H9 (cell line): ENCODE data around the gene ITPR1. TPM values are rescaled to one million over a fixed set of nuclear protein-coding genes. Genes with fewer than 3 reads are reported as not detected.

Experiments
- DNase-seq: peaks from one replicate; pipeline ENCODE4 v3.0.0-alpha.2; 2017
- H2AFZ ChIP-seq: one replicate; pipeline ENCODE4 v1.6.1; 2013; ENCODE audit warnings: mild to moderate bottlenecking, low read length, control low read depth, moderate library complexity
- H2AK5ac ChIP-seq: 2 replicates; pipeline ENCODE4 v1.6.1; 2013; ENCODE audit warnings: low read length, control low read depth, mixed read lengths; ENCODE audit not compliant: insufficient read length
- H2BK120ac ChIP-seq: one replicate; pipeline ENCODE4 v1.6.1; 2013; ENCODE audit warnings: low read depth, mild to moderate bottlenecking, low read length, control low read depth, inconsistent platforms; ENCODE audit not compliant: poor library complexity, severe bottlenecking
- H2BK12ac ChIP-seq: 2 replicates; pipeline ENCODE4 v1.6.1; 2013; ENCODE audit warnings: low read length, control low read depth, mixed read lengths, low read depth; ENCODE audit not compliant: insufficient read length
- H2BK15ac ChIP-seq: 2 replicates; pipeline ENCODE4 v1.6.1; 2013; ENCODE audit warnings: low read depth, low read length, control low read depth
- H2BK20ac ChIP-seq: one replicate; pipeline ENCODE4 v1.6.1; 2013; ENCODE audit warnings: low read depth, mild to moderate bottlenecking, low read length, control low read depth, inconsistent platforms; ENCODE audit not compliant: poor library complexity, severe bottlenecking
- H2BK5ac ChIP-seq: 2 replicates; pipeline ENCODE4 v1.6.1; 2013; ENCODE audit warnings: low read length, control low read depth, mixed read lengths; ENCODE audit not compliant: insufficient read length
- H3K14ac ChIP-seq: 2 replicates; pipeline ENCODE4 v1.6.1; 2013; ENCODE audit warnings: low read length, control low read depth; ENCODE audit not compliant: insufficient read depth
- H3K18ac ChIP-seq: 2 replicates; pipeline ENCODE4 v1.6.1; 2013; ENCODE audit warnings: low read depth, mild to moderate bottlenecking, mixed read lengths, low read length, control low read depth; ENCODE audit not compliant: insufficient read length
- H3K23ac ChIP-seq: 2 replicates; pipeline ENCODE4 v1.6.1; 2013; ENCODE audit warnings: low read length, control low read depth, mixed read lengths, low read depth; ENCODE audit not compliant: insufficient read length
- H3K23me2 ChIP-seq: 2 replicates; pipeline ENCODE4 v1.6.1; 2013; ENCODE audit warnings: low read depth, mild to moderate bottlenecking, mixed read lengths, low read length, control low read depth; ENCODE audit not compliant: insufficient read length, poor library complexity, severe bottlenecking
- H3K27ac ChIP-seq: 2 replicates; pipeline ENCODE4 v1.5.1; 2013; ENCODE audit warnings: low read length, control low read depth, mixed read lengths, low read depth; ENCODE audit not compliant: insufficient read length
- H3K27me3 ChIP-seq: 2 replicates; pipeline ENCODE4 v1.6.1; 2013; ENCODE audit warnings: low read length, control low read depth, inconsistent platforms; ENCODE audit not compliant: insufficient read depth
- H3K4ac ChIP-seq: 2 replicates; pipeline ENCODE4 v1.6.1; 2013; ENCODE audit warnings: low read depth, mild to moderate bottlenecking, control low read depth, inconsistent platforms, low read length, moderate library complexity
- H3K4me1 ChIP-seq: 2 replicates; pipeline ENCODE4 v1.6.1; 2013; ENCODE audit warnings: low read length, control low read depth, inconsistent platforms; ENCODE audit not compliant: insufficient read depth
- H3K4me2 ChIP-seq: 2 replicates; pipeline ENCODE4 v1.6.1; 2013; ENCODE audit warnings: low read length, control low read depth, mixed read lengths; ENCODE audit not compliant: insufficient read length, insufficient read depth
- H3K56ac ChIP-seq: 2 replicates; pipeline ENCODE4 v1.6.1; 2013; ENCODE audit warnings: low read depth, mild to moderate bottlenecking, mixed read lengths, low read length, control low read depth; ENCODE audit not compliant: insufficient read length
- H3K79me1 ChIP-seq: 2 replicates; pipeline ENCODE4 v1.6.1; 2013; ENCODE audit warnings: low read depth, mild to moderate bottlenecking, moderate library complexity, low read length, control low read depth, inconsistent platforms; ENCODE audit not compliant: insufficient read depth, poor library complexity, severe bottlenecking
- H3K79me2 ChIP-seq: 2 replicates; pipeline ENCODE4 v1.6.1; 2013; ENCODE audit warnings: low read length, control low read depth, inconsistent platforms; ENCODE audit not compliant: insufficient read depth
- H3K9ac ChIP-seq: 2 replicates; pipeline ENCODE4 v1.6.1; 2013; ENCODE audit warnings: low read length, control low read depth, mixed read lengths; ENCODE audit not compliant: insufficient read length; ENCODE audit errors: extremely low read depth
- H3K9me3 ChIP-seq: one replicate; pipeline ENCODE4 v1.6.1; 2013; ENCODE audit warnings: low read depth, low read length, inconsistent platforms; ENCODE audit not compliant: control insufficient read depth
- H3T11ph ChIP-seq: one replicate; pipeline ENCODE4 v1.6.1; 2013; ENCODE audit warnings: mild to moderate bottlenecking, low read length, control low read depth, inconsistent platforms
- H4K20me1 ChIP-seq: one replicate; pipeline ENCODE4 v1.6.1; 2013; ENCODE audit not compliant: control insufficient read depth, insufficient read length, insufficient read depth
- H4K5ac ChIP-seq: 2 replicates; pipeline ENCODE4 v1.6.1; 2013; ENCODE audit warnings: low read depth, mild to moderate bottlenecking, mixed read lengths, low read length, control low read depth; ENCODE audit not compliant: insufficient read length
- H4K8ac ChIP-seq: replicated peaks from 2 replicates; pipeline ENCODE4 v1.6.1; 2013; ENCODE audit warnings: low read length, control low read depth, mixed read lengths, low read depth; ENCODE audit not compliant: insufficient read length
- H4K91ac ChIP-seq: 2 replicates; pipeline ENCODE4 v1.6.1; 2013; ENCODE audit warnings: low read depth, mild to moderate bottlenecking, moderate library complexity, mixed read lengths, low read length, control low read depth; ENCODE audit not compliant: insufficient read length
- H3K27ac Mint-ChIP-seq, 3 experiments: 2 replicates in 2 of 3; 3 replicates in 1 of 3; pipeline ENCODE4 v1.8.0; 2020 to 2021; ENCODE audit warnings: mixed read lengths in 3 of 3, mild to moderate bottlenecking in 1 of 3, moderate library complexity in 1 of 3
- H3K27me3 Mint-ChIP-seq: 2 replicates; pipeline ENCODE4 v1.8.0; 2021; ENCODE audit warnings: low read depth, mild to moderate bottlenecking, moderate library complexity, mixed read lengths
- H3K36me3 Mint-ChIP-seq, 3 experiments: 2 replicates in 2 of 3; 3 replicates in 1 of 3; pipeline ENCODE4 v1.8.0; 2020 to 2021; ENCODE audit warnings: low read depth in 3 of 3, mixed read lengths in 3 of 3; ENCODE audit not compliant: insufficient read depth in 1 of 3
- H3K4me1 Mint-ChIP-seq, 2 experiments: 2 replicates each; pipeline ENCODE4 v1.8.0; 2020; ENCODE audit warnings: mixed read lengths in 2 of 2
- H3K4me3 Mint-ChIP-seq, 2 experiments: 2 replicates in 1 of 2; 3 replicates in 1 of 2; pipeline ENCODE4 v1.8.0; 2020 to 2021; ENCODE audit warnings: mild to moderate bottlenecking in 2 of 2, mixed read lengths in 2 of 2, moderate library complexity in 1 of 2
- H3K9me3 Mint-ChIP-seq, 2 experiments: 2 replicates in 1 of 2; 3 replicates in 1 of 2; pipeline ENCODE4 v1.8.0; 2020; ENCODE audit warnings: mild to moderate bottlenecking in 2 of 2, mixed read lengths in 2 of 2, moderate library complexity in 1 of 2
- CTCF ChIP-seq: fragments of 200-600 bp; sonication (generic); conservative IDR thresholded peaks from 3 replicates; pipeline ENCODE4 v1.8.0; 2021; ENCODE audit warnings: antibody characterized with exemption, mild to moderate bottlenecking
- WGBS: extraction: QIAGEN DNeasy Blood & Tissue Kit; methylation state at CpG from one replicate; pipeline ENCODE4 v1.1.7; 2013; ENCODE audit warnings: missing lambda C conversion rate, low lambda C conversion rate, mixed read lengths; ENCODE audit not compliant: insufficient read length; ENCODE audit errors: extremely low coverage; 5-methylcytosine and 5-hydroxymethylcytosine counted together
- total RNA-seq: library from RNA; stranded (reverse); gene quantifications from 2 replicates; pipeline ENCODE4 v1.2.1, GENCODE V29; 2021

ITPR1 gene
- total RNA-seq, 1 experiment from 2014 or later = 4.2 TPM

- Histone ChIP-seq H2AK5ac (no peak overlapping the region), H2BK20ac (no peak overlapping the region), H4K20me1 (no peaks in the 10 kb centered on the region), H3K79me2 (no peaks in the 10 kb centered on the region), H4K5ac (no peak overlapping the region), H3K4ac (no peak overlapping the region), H3K4me2 (no peak overlapping the region), H3K9me3 (no peaks in the 10 kb centered on the region), H3K4me1 (no peaks in the 10 kb centered on the region; the same call in 1 of the 2 replicates), H3K27me3 (no peaks in the 10 kb centered on the region), H2BK5ac (no peak overlapping the region), H2BK12ac (no peak overlapping the region), H4K8ac (no peak overlapping the region), H4K91ac (no peak overlapping the region), H3K27ac (no peak overlapping the region), H2BK15ac (no peak overlapping the region), H2AFZ (no peak overlapping the region), H3K56ac (no peak overlapping the region), H3K18ac (no peak overlapping the region), H2BK120ac (no peak overlapping the region), H3K23me2 (no peaks in the 10 kb centered on the region), H3T11ph (no peak overlapping the region), H3K79me1 (no peaks in the 10 kb centered on the region), H3K23ac (no peak overlapping the region), H3K14ac (no peak overlapping the region), H3K9ac (no peak overlapping the region)
- Mint-ChIP-seq H3K4me1 (peaks cover 4 to 9% of the 10 kb centered on the region in 2 experiments), H3K9me3 (no peaks in the 10 kb centered on the region), H3K27me3 (no peaks in the 10 kb centered on the region; the same call in 1 of the 2 replicates), H3K27ac (no peak overlapping the region), H3K4me3 (no peak overlapping the region), H3K36me3 (no peaks in the 10 kb centered on the region)
- TF ChIP-seq CTCF = no peak
- no CpG with 5 or more reads among the region's 10 CpGs for WGBS
- no peak for DNase-seq
Observed at GRCh38 chr3:4894891-4895530, 401.9 kb downstream of the ITPR1 start.
